ENCODE results near the gene PIWIL1.

Gene PIWIL1

DNA sequence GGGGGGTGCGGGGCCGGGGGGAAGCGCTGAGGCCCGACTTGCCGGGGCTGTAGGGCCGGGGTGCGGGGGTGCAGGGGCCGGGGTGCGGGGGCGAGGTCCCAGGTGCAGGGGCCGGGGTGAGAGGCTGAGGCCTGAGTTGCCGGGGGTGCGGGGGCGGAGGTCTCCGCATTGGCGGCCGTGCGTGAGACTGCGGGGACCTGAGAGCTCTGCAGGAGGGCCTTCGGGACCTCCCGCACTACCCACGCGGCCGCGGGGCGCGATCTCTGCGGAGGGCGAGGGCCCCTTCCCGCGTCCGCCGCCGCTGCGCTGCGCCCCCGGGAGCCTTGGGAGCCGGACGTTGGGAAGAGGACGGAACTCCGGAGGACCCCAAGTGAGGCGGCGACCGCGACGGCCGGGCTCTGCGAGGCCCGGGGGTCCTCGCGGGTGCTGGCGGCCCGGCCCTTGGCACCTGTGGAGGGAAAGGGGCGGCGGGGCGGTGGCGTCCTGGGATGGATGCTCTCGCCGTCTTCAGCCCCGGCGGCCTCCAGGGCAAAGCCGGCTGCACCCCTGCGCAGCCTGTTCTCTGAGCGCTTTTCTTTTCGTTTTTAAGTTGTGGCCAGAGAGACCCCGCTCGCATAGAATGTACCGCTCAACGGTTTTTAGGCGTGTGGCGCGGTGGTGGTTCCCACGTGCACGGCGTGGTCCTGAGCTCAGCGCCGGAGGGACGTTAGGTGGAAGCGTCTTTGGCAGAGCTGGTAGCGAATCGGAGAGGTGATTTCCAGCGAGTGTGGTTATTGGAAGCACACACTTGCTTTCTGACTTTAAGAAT is 1.3 kb downstream of the PIWIL1 start:
- no peak for DNase-seq

DNA sequence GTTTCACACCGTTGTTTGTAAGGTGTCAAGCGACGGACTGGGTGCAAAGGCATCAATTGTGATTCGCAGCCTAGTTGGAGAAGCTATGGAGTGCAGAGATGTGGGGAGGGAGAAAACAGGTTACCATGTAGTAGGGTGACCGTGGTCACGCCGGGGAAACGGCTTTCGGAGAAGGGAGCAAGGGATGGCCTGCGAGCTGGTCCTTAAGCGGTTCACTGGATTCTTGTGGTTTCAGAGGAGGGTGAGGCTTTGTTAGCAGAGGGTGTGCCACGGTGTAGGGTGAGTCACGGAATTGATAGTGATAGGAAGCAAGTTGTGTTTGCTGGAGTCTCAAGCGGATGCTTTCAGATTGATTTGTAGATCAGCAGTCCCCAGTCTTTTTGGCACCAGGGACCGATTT is 2.3 kb downstream of the PIWIL1 start:
- no peak for DNase-seq

DNA sequence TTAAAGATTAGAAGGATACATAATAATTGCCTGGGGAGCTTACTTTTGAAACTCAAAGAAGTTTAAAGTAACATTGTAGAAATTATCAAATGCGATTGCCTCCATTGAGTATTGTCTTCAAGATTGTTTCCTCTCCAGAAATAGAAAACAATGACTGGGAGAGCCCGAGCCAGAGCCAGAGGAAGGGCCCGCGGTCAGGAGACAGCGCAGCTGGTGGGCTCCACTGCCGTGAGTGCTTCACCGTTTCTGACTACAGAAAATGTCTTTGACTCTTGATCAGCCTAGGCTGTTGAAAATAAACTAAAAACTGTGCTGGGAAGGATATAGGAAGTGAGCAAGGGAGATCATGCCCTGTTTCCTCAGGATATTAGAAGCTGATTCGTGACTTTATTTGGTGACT is 4.8 kb downstream of the PIWIL1 start:
- DNase-seq: no peak

DNA sequence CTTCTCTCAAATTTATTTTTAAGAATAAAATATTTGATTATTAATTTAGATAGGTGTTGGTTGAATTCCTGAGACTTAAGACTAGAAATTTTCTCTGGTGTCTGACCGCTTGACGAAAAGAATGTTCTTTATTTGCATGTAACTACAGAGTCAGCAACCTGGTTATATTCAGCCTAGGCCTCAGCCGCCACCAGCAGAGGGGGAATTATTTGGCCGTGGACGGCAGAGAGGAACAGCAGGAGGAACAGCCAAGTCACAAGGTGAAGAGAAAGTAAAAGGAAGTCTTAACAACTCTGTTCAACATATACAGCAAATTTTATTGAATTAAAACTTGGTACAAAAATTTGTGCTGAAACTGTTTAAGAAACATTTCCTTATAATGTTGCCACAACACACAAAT is 5.2 kb downstream of the PIWIL1 start:
- no peak for DNase-seq

DNA sequence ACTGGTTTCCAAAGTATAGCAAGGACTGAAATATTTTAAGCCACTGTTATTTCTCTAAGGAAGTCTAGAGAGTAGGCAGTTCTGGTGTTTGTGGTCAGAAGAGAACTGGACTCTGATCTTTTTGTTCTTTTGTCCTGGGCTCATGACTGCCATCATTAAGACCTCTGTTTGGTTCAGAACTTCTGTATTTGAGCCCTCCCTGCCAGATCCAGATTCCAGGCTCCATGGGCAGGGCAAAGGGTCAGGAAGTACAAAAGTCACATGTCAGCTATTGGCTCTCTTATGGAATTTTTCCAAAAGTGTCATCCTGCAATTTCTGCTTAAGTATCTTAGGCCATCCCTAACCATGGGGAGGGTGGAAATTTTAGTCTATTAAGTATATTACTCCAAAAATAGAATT is 6.8 kb downstream of the PIWIL1 start:
- no peak for DNase-seq

DNA sequence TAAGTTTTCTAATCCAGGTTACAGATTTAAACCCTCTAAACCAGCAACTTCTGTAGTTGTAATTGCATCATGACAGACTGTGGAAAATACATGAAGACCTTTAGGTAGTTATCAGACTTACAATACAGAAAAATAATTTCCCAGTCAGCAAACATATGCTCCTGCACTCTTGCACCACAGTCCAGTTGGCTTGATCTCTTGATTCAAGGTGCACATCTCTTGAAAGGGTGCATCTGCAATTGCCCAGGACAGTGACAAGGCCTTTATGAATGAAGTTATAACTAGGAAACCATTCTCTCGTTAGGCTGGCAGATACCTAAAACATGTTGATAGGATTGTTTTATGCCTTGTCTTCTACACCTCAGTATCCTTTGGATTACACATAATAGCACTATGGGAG is 7.6 kb downstream of the PIWIL1 start:
- DNase-seq: no peak

DNA sequence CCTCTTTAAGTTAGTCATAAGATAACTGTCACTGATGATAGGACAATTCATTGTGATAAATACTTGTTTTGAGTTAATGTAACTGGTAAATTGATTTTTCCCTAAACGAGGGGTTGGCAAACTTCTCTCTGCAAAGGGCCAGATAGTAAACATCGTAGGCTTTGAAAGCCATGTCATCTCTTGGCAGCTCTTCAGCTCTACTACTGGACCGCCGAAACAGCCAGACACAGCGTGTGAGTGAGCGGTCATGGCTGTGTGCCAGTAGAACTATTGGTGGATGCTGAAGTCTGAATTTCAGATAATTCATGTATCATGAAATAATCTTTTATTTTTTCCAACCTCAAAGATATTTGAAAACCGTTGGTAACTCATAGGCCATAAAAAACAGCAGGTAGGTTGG is 9.9 kb downstream of the PIWIL1 start:
- DNase-seq: no peak

DNA sequence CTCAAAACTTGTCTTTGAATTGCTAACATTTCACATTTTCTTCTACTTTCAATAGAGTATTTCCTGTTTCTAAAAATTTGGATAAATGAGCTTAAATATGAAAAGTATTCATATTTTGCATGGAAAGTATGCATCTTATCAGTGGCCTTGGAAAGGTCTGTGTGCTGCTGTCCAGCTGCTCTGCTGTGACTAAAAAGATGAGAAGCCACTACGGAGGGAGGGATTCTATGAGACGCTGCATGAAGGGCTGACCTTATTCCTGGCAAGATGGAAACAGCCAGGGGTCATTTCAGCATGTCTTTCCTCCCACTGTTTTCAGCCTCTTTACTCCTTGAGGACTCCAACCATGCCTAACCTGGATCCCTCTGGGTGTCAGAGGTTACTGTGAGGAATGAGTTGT is 13.0 kb downstream of the PIWIL1 start:
- DNase-seq: no peak

DNA sequence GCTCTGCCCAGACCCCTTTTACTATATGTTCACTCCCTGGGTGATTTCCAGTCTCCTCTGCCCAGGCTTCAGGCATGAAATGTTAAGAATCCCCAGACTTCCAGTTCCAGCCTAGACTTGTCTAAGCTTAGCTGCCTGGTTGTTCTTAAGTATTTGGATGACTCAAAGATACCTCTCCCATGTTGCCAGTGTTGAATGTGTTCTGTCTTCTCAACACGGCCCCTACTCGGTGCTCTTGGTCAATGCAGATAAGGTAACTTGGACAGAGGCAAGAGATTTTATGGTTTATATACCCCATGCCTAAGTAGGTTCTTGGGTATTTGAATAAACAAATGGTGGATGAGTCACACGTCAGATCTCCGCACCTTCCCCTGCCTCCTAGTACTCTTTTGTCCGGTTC is 13.6 kb downstream of the PIWIL1 start:
- no peak for DNase-seq

DNA sequence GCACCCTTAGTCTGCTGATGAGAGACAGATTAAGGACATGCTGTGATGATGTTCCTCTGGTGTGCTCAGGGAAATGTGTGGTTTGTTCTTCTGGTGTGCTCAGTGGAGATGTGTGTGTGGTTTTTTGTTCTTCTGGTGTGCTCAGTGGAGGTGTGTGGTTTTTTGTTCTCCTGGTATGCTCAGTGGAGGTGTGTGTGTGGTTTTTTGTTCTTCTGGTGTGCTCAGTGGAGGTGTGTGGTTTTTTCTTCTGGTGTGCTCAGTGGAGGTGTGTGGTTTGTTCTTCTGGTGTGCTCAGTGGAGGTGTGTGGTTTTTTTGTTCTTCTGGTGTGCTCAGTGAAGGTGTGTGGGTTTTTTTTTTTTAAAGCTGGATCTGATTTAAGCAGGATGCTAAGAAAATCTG is 15.4 kb downstream of the PIWIL1 start:
- no peak for DNase-seq

DNA sequence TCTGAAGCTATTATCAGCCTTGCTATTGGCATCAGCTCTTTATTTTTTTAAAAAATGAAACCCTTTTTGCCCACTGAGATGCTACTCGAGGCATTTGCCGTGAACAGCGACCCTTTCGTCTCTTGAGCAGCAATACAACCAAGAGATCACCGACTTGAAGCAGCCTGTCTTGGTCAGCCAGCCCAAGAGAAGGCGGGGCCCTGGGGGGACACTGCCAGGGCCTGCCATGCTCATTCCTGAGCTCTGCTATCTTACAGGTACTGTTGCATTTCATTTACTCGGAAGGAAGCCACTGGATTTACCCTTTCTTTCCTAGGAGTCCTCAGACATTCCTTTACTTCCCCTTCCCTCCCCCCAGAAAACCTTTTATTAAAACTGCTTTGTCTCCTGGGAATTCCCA is 16.7 kb downstream of the PIWIL1 start:
- no peak for DNase-seq

DNA sequence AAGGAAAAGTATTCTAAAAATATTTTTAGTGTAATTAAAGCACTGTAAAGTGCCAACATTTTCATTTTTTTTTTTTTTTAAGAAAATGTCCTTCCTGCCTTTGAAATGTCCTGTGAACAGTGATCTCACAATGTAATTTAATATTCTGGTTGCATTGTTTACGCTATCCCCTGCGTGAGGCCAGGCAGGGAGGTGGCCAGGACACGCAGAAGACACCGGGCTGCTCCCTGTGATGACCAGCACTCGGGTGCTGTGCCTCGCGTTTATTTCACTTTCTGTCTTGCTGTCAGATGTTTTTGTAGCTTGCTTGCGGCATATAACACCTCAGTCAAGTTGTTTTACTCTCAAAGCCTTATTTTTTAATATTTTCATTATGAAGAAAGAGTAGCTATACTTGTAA is 18.5 kb downstream of the PIWIL1 start:
- no peak for DNase-seq

DNA sequence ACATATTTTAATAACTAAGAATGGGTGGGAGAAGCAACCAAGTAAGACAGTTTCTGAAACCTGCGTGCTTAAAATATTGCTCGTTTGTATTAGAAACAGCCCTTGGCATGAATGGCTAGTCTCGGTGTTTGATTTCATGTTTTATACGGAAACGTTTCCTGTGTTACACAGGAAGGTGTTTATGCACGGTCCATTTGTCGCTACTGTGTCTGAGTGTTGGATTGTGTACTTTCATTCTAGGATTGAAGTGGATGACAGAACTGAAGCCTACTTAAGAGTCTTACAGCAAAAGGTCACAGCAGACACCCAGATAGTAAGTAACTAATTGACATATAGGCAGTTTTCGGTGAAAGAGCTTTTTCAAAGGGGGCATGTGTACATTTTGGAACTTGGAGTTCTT is 19.6 kb downstream of the PIWIL1 start:
- DNase-seq: no peak

DNA sequence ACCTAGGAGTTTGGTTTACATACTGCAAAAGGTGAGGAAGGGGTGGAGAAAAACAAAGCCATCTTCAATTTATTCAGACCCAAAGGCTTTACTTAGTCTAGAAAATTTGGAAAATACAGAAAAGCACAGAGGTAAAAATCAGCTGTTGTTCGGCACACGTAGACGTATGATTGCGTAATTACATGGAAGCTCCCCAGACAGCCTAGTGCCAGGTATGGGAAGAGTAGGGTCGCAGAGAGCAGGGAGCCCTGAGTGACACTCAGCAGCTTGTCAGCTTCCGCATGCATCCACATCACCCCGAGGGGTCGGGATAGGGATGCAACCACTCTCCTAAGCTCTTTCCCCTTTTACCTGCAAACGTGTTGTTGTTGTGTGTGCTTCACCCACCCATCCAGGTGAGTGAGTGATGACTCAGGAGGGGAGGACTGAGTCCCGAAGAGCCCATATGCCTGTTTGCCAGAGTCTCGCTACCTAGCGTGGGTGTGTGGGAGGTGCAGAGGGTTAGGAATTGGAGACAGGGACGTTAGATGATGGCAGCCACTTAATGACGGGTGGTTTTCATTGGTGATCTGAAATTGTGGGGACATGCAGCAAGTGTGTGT is 20.1 kb downstream of the PIWIL1 start:
- no peak for DNase-seq

DNA sequence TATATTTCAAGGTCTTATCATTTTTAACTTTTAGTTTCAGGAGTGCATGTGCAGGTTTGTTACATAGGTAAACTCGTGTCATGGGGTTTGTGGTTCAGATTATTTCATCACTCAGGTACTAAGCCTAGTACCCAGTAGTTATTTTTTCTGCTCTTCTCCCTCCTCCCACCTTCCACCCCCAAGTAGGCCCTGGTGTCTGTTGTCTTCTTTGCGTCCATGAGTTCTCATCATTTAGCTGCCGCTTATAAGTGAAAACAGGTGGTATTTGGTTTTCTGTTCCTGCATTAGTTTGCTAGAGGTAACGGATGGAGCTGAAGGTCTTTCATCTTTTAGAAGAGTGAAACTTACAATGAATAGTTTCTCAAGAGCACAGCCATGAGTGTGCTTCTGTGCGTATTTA is 24.4 kb downstream of the PIWIL1 start:
- DNase-seq: no peak

DNA sequence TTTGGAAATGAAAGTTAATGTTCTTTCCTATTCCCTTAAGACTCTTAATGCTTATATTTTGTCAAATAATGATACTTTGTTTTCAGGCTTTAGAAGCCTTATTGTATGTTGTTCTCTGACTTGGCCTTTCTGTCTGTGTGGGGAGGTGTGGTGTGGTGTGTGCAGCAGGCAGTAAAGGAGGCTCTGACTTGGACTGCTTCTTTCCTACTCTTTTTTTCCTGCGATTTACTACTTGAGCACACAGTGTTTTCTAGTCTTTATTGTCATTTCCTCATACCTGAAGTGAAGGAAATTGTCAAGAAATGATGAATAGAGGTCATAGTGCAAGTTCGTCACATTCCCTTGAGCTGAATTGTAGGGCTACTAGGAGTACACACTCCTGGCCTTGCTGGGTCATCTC is 26.9 kb downstream of the PIWIL1 start:
- no peak for DNase-seq

DNA sequence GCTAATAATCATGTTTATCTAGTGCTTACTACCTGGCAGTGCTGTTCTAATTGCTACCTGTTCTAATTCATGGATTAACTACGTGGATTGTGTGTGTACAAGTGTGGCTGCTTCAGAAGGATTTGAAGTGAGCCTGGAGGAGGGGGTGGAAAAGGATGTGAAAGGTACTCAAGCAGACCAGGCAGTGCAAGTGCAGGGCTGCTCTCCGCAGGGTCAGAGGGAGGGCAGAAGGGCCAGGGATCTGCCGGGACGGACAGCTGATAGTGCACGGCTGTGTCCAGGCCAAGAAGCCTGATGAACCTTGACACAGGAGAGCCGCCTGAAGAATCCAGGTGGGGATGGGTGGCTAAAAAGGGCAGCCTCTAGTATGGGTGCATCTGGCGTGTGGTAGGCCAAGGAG is 28.5 kb downstream of the PIWIL1 start:
- DNase-seq: no peak

DNA sequence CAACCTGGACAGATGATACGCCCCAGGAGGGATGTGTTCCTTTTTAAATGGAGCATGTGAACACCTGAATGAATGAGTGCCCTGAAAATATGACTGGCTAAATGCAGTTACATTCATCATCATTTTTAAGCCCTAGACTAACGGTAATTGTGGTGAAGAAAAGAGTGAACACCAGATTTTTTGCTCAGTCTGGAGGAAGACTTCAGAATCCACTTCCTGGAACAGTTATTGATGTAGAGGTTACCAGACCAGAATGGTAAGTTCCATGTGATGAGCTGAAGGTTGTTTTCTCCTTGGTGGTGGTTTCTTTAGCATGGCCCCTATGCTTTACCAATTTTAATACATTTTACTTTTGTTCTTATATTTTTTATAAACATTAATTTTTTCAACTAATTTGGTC is 29.3 kb downstream of the PIWIL1 start:
- no peak for DNase-seq

DNA sequence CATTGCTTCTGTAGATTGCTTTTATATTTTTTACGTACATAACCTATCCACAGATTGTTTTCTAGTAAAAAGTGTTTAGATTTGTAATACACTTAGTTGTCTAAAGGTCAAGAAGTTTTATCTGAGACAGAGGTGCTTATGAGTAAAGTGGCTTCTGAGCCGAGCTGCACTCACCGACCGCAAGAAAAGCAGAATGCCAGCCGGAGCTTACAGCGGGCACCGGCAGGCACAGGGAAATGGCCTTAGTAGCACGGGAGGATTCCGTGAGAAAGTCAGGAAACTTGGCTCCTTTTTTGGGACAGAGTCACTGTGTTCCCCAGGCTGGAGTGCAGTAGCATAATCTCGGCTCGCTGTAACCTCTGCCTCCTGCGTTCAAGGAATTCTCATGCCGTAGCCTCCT is 29.8 kb downstream of the PIWIL1 start:
- DNase-seq: no peak

DNA sequence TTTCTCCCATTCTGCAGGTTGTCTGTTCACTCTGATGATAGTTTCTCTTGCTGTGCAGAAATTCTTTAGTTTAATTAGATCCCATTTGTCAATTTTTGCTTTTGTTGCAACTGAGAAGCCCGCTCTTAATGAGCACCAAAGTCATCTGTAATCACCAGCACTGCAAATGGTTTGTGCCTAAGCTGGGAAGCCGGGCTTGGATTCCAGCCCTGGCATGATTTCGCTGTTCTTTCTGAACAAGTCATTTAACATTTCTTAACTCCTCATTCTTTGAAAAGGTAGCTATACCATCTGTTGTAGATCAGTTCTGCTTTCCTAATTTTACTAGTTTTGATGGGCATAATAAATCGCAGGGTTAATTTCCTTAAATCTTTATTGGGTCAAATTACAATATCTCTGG is 32.1 kb downstream of the PIWIL1 start:
- DNase-seq: no peak

DNA sequence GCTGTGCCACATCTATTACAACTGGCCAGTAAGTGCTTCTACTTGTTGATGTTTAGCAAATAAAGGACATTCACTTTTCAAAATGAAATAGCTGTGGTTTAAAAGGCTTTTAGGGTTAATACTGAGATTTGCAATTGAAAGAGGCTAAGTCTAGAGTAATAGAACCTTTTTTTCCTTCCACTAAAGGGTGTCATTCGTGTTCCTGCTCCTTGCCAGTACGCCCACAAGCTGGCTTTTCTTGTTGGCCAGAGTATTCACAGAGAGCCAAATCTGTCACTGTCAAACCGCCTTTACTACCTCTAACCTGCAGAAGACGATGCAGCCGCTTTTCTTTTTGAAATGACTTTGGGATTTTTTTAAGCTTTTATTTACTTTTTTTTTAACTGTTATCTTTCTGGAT is 33.6 kb downstream of the PIWIL1 start:
- DNase-seq: no peak

DNA sequence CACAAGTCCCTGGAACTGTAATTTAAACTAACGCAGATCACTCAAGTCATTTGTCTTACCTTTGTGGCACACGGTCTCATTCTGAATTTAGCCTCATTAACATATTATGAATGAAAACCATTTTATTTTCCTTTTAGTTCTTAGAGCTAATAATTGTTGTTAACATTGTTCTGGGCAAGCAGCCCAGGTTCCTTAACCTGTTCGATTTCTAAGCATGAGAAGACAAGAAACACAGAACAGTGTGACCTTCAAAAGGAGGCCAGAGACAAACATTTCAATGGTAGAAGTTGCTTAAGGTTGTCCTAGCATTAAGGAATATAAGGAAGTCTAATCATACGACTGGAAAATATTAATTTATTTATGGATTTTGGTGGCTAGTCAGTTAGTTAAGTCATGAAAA is 35.2 kb downstream of the PIWIL1 start:
- DNase-seq: no peak

DNA sequence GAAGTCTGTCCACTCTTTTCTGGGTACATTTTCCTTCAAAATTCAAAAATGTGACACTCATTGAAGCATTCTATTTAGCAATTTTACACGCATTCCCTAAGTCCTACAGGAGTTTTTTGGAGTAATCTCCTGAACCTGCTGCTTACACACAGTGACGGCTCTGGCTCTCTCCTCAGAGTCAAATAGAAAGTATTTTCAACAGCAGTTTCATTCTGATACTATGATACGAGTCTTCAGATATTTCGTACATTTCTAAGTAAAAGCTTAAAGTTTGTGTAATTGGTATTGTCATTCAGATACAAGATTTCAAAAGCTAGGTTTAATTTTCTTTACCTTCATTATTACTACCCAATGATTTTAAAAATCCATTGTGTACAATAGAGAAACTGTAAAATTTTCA is 36.4 kb downstream of the PIWIL1 start:
- no peak for DNase-seq

DNA sequence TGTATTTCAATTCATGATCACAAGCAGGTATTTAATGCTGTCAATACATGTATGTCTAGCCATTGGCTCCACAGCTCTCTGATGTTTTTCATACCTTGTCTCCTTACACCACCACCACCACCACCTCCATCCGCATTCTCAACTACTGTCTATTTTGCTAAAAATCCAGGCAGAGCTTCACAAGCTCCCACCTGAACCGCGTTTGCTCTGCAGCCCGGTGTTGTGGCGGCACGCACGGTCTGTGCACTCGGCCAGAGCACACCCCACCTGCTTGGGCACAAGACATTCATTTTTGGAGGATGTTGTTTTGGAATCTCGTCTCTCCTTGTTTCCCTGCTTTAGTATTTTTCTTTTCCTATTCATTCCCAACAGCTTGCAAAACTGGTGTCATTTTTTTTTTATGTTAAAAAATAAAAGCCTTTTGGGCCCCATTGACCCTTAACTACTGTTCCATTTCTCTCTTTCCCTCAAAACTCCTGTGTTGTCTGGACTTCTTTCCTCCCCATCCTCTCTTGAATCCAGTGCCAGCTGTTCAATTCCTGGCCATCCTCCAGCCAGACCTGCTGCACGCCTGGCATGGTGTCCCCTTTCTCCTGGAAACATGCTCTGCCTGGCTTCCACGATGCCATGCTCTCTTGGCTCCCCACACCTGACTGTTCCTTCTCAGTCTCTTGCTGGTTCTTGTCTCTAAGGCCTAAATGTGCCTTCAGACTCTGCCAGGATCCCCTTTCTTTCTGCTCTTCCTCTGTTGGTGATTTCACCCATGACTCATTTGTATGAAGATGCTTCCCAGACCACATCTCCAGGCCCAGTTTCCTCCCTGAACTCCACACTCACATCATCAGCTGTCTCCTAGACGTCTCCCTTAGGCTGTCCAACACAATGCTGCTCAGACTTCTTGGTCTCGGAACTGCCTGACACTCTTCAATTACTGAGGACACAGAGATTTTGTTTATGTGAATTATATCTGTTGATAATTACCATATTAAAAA is 37.9 kb downstream of the PIWIL1 start:
- no peak for DNase-seq

All from CD4-positive, alpha-beta T cell treated with Interleukin-4 for 4 hours (primary cell).